VCaP (cell line): Measurements from ENCODE around the gene CAMK2B.

ENCODE experiments used
- H3K27ac ChIP-seq: fragments of 450-650 bp; 2 replicates; pipeline ENCODE4 v1.5.1; 2017
- TF ChIP-seq, protein P1 (sequence below): fragments of 450-650 bp; conservative IDR thresholded peaks from 2 replicates; pipeline ENCODE4 v1.5.1; 2017; ENCODE audit warnings: mild to moderate bottlenecking, moderate library complexity

CAMK2B gene

DNA sequence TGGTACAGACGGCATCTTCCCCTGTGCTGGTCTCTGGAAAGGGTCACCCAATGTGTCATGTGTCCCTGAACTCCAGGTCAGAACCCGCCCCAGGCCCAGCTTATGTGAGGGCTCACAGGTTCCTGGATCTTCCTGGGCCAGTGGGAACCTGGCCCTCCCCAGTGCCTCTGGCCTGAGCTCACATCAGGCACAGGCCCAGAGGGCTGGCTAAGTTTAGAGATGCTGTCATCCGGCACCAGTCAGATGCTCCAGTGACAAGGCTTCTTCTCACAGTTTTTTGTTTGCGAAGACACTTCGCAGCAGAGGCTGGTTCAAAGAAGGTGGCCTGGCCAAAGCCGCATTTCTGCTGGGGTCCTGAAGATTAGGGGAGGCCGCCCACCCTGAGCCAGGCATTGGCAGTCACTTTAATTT, 11.8 kb downstream of the CAMK2B start:
- TF ChIP-seq, protein P1, sequence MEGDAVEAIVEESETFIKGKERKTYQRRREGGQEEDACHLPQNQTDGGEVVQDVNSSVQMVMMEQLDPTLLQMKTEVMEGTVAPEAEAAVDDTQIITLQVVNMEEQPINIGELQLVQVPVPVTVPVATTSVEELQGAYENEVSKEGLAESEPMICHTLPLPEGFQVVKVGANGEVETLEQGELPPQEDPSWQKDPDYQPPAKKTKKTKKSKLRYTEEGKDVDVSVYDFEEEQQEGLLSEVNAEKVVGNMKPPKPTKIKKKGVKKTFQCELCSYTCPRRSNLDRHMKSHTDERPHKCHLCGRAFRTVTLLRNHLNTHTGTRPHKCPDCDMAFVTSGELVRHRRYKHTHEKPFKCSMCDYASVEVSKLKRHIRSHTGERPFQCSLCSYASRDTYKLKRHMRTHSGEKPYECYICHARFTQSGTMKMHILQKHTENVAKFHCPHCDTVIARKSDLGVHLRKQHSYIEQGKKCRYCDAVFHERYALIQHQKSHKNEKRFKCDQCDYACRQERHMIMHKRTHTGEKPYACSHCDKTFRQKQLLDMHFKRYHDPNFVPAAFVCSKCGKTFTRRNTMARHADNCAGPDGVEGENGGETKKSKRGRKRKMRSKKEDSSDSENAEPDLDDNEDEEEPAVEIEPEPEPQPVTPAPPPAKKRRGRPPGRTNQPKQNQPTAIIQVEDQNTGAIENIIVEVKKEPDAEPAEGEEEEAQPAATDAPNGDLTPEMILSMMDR, result no peak
- no peak overlapping the region for H3K27ac ChIP-seq

DNA sequence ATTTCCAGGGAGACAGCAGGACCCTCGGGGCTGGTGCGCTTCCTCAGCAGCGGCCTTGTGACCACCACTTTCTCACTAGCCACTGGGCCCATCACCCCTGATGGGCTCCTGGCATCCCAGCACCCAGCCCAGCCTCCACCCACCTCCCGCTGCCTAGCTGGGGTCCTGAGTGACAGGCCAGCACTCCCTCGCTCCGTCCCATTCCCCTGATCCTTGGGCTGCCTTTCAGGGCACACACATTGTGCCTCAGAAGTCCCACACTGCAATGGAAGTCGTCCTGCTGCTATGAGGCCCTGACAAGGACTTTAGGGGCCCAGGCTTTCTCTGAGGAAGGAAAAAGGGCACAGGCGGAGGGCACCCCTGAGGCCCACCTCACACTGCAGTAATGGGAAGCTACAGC, 12.4 kb downstream of the CAMK2B start:
- H3K27ac ChIP-seq, result no peak overlapping the region
- TF ChIP-seq, protein P1, result no peak

GRCh38 chr7:44311561-44312495, 13.6 kb downstream of the CAMK2B start:
- TF ChIP-seq, protein P1, result no peak
- no peak overlapping the region for H3K27ac ChIP-seq

DNA sequence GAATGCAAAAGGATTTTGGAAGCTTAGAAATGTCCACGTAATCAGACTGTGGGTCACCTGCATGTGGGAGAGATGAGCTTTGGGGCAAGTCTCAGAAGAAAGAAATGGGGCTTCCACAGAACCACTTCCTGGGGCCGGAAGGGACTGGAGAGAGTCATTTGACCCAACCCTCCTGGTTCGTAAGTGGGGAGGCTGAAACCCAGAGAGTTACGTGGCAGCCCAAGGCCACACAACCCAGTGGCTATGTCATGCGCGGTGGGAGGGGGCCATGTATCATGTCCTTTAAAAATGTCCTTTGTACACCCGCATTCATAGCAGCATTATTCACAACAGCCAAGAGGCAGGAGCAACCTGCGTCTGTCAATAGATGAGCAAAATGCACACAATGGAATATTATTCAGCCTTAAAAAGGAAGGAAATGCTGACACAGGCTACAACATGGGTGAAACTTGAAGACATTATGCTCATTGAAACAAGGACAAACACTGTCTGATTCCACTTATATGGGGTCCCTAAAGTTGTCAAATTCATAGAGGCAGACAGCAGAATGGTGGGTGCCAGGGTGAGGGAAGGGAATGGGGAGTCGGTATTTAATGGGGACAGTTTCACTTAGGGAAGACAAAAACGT, 15.1 kb downstream of the CAMK2B start:
- peak overlapping the region; percentile 71 for H3K27ac ChIP-seq
- TF ChIP-seq, protein P1, result no peak

DNA sequence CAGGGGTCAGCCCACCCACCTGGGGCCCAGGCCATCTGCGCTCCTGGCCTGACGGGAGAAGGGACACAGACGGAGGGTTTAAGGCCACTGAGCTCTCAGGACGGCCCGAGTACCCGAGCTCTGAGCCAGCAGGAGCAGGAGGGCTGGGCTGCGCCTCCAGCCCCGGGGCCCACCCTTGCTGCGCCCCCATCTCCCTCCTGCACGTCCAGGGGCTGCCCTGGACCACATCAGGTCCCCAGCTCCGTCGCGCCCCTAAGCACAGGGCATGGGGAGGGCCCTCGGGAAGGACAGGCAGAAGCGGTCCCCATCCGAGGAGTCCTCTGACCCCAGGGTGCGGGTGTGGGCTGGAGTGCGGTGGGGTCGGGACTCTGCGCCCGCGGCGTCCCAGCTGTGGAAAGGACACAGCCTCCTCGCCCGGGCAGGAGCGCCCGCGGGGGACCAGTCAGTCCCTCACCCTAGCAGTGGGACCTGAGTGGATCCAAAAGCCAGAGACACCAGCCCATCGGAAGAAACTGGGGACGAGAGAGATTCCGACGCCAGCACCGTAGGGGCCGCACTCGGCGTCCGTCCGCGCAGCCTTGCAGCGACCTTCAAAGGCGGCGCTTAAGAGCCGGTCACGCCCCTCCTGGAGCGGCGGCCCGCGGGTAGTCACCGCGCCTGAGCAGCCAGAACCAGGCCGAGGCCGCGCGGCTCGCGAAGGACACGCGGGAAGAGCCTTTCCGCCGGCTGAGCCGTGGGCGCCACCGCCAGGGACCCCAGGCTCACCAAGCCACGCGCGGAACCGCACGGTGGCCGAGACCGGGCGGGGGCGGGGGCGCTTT, 15.9 kb downstream of the CAMK2B start:
- TF ChIP-seq, protein P1, result peak; percentile 12; the same call in 1 of the 2 replicates
- H3K27ac ChIP-seq, result peak overlapping the region; percentile 71

- TF ChIP-seq, protein P1, result no peak
- peak overlapping the region; percentile 71; the same call in 1 of the 2 replicates for H3K27ac ChIP-seq
These were observed 16.7 kb downstream of the CAMK2B start for GRCh38 chr7:44308596-44309270.
